Epithelial cell of esophagus (primary cell): ENCODE measurements around the gene GTF3C4.
A peak's percentile ranks its signal among the peaks of the same experiment; 100 is the strongest.

ENCODE experiments used
- DNase-seq: peaks from one replicate; pipeline ENCODE4 v3.0.0; 2010; ENCODE audit warnings: low read depth
- H3K4me3 ChIP-seq: 2 replicates; pipeline ENCODE4 v1.5.1; 2011; ENCODE audit warnings: mild to moderate bottlenecking, low read length, control low read depth
- TF ChIP-seq, protein P1 (sequence below): IDR thresholded peaks from 2 replicates; pipeline ENCODE4 v1.5.1; 2011; ENCODE audit warnings: low read depth, mild to moderate bottlenecking, low read length, control low read depth, inconsistent platforms; ENCODE audit not compliant: insufficient read depth; ENCODE audit errors: missing control alignments

Gene GTF3C4

DNA sequence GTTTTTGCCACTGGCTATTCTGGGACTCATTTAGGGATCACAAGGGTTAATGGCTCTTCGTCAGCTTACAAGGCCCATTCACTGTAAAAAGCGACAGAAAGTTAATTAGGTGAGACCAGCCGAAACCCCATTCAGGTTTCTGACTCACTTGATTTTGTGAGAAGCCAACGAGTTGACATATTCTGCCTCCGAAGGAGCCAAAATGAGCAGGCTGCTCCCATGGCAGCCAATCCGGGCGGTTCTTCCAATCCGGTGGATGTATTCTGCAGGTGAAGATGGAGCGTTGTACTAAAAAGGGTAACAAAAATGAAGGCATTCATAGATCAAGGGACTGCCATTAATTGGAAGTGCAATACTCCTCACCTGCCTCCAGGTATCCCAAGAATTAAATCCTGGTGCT, 40.1 kb upstream of the GTF3C4 start:
- no peak overlapping the region for H3K4me3 ChIP-seq
- DNase-seq = no peak
- TF ChIP-seq, protein P1, sequence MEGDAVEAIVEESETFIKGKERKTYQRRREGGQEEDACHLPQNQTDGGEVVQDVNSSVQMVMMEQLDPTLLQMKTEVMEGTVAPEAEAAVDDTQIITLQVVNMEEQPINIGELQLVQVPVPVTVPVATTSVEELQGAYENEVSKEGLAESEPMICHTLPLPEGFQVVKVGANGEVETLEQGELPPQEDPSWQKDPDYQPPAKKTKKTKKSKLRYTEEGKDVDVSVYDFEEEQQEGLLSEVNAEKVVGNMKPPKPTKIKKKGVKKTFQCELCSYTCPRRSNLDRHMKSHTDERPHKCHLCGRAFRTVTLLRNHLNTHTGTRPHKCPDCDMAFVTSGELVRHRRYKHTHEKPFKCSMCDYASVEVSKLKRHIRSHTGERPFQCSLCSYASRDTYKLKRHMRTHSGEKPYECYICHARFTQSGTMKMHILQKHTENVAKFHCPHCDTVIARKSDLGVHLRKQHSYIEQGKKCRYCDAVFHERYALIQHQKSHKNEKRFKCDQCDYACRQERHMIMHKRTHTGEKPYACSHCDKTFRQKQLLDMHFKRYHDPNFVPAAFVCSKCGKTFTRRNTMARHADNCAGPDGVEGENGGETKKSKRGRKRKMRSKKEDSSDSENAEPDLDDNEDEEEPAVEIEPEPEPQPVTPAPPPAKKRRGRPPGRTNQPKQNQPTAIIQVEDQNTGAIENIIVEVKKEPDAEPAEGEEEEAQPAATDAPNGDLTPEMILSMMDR = no peak

DNA sequence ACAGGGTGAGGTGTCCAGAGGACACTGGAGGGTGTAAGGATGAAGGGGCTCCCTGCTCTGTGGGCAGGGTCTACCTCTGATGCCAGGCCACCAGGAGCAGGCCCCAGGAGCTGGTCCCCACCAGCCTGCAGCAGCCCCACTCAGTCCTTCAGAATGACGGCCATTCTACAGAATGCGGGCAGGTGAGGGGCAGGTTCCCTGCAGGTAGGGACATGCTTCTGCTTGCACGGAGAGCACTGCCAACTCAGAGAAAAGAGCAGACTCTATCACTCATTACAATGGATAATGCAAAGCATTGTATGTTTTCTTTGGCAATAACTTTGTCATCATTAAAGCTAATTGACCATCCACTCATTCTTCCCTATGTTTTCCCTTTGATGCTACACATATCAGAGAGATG, 39.5 kb upstream of the GTF3C4 start:
- H3K4me3 ChIP-seq = no peak overlapping the region
- TF ChIP-seq, protein P1 = no peak
- DNase-seq = peak; percentile 93

DNA sequence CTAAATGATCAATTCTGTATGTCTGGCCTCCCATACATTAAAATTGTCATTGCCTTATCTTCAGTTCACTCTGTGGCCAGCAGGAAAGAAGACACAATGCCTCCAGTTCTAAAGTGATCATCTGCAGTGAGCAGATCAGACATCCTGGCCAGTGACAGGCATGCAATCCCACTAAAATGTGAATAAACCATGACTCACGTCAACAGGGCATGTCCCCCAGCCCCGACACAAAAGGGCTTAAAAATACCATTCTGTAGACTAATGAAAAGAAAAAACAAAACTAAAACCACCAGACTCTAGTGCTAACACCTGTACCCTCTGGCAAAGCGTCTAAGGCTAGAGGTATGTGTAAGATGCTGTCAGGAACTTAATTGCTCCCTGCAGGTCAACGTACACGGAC, 39.0 kb upstream of the GTF3C4 start:
- TF ChIP-seq, protein P1 = no peak
- DNase-seq = peak; percentile 87
- H3K4me3 ChIP-seq = no peak overlapping the region

DNA sequence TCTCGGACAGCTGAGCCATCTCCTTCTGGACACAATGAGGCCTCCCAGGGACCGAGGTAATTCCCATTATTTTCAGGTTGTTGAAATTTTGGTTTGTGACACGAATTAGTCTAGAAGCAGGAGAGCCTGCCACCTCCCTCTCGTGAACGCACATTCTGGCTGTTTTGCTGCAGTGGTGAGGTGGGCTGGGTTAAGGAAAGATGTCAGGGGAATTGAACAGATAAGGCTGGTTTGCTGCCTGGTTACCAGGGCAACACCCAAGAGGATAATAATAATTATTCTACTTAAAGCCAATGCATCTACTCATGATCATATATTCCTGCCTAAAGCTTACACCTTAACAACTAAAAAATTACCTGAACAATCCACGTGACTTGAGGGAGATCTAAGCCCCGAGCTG, 38.6 kb upstream of the GTF3C4 start:
- H3K4me3 ChIP-seq = no peak overlapping the region
- TF ChIP-seq, protein P1 = no peak
- DNase-seq = no peak

DNA sequence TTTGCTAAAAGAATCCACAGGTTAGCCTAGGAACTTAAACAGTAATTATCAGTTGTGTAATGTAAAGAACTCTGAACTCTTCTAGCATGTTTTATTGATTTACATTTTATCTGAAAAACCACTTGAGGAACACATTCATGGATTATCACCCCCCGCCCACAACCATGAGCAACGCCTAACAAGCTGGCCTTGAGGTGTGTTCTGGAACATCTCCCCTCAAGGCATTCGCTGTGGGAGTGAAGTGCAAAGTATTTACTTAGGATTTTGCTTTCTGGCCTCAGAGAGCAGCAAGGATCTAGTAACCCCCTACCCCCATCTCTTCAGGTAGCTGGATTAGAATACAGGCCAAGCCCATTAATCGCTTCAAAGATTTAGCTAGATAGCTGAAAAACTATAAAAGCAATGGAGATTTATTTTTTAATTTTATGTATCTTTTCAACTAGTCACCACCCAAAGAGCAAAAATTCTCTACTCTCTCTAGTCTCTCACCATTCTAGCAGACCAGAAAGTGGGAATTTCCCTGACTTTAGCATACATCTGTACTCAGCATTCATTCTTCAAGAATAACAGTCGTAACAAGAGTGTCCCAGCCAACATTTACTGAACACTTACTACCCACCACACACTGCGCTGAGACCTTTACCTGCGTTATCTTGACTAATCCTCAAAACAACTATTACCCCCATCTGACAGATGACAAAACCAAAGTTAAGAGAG, 37.7 kb upstream of the GTF3C4 start:
- TF ChIP-seq, protein P1 = no peak
- no peak overlapping the region for H3K4me3 ChIP-seq
- peak; percentile 32 for DNase-seq

DNA sequence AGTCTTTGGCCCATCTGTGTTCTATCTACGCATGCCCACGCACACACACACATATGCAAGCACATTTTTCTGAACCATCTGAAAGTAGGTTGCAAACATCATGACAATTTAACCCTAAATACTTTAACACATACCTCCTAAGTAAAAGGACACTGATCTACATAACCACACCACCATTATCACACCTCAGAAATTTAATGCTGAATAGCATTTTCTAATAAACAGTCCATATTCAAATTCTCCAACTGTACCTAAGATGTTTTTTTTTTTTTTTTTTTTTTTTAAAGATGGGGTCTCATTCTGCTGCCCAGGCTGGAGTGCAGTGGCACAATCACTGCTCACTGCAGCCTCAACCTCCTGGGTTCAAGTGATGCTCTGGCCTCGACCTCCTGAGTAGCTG, 35.9 kb upstream of the GTF3C4 start:
- TF ChIP-seq, protein P1 = no peak
- H3K4me3 ChIP-seq = no peak overlapping the region
- no peak for DNase-seq

DNA sequence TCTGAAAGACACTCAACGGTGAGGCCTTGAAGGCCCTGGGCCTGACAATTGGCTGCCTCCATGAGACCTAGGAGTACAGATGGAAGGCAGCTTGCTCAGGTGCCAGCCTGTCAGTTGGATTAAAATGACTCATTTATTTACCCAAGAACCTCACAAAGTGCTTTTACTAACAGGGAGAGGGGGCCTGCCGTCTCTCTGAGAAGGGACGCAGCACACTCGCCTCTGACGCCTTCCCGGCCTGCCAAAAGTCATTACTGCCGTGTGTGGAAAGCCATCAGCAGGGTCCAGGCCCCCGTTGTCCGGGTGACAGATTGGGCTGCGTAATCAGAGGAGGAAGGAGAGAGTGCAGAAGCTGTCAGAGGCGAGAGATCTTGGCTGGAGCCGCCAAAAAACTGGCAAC, 32.9 kb upstream of the GTF3C4 start:
- peak; percentile 74 for DNase-seq
- TF ChIP-seq, protein P1 = no peak
- no peak overlapping the region for H3K4me3 ChIP-seq
